GM12878 (cell line): ENCODE data around the gene FBLN1. TPM values are rescaled to one million over a fixed set of nuclear protein-coding genes. Genes with fewer than 3 reads are reported as not detected.

Experiments
- ATAC-seq: fragments of 200-7000 bp; cut with Tn5 transposase; 3 replicates; pipeline ENCODE4 v1.9.1; 2020; ENCODE audit warnings: mild to moderate bottlenecking, moderate library complexity
- BruUV-seq: library from RNA; stranded (reverse); fragments of 400-500 nt; replicated peaks from 2 replicates; lab custom pipeline; 2021; lab: Mats Ljungman, UMichigan
- CTCF ChIA-PET: fragments of 300-600 bp; sonication (Branson Sonifier 250); formaldehyde crosslinking; extraction: SDS; loops from one replicate; lab custom pipeline; 2021; ENCODE audit warnings: inconsistent platforms; lab: Yijun Ruan, JAX
- POLR2A ChIA-PET: fragments of 350-600 bp; formaldehyde crosslinking; extraction: SDS; loops from one replicate; lab custom pipeline; 2021; ENCODE audit warnings: inconsistent platforms; lab: Charles Lee
- RAD21 ChIA-PET: fragments of 300-600 bp; sonication (Branson Sonifier 250); formaldehyde crosslinking; loops from one replicate; lab custom pipeline; 2023; ENCODE audit warnings: antibody characterized with exemption; ENCODE audit not compliant: unreplicated experiment; lab: Charles Lee
- SMC1A ChIA-PET: fragments of 300-600 bp; sonication (Branson Sonifier 250); formaldehyde crosslinking; loops from one replicate; lab custom pipeline; 2023; ENCODE audit not compliant: unreplicated experiment, uncharacterized antibody; lab: Charles Lee
- DNase-seq: peaks from one replicate; pipeline ENCODE4 v3.0.0-alpha.2; 2011; ENCODE audit warnings: low read depth, low spot score
- FAIRE-seq: peaks from 3 replicates; lab custom pipeline; 2011; peaks lifted over from hg19 to GRCh38; lab: Jason Lieb, UNC
- H2AFZ ChIP-seq: 2 replicates; pipeline ENCODE4 v1.6.0; 2011; ENCODE audit warnings: low read depth, low read length, control low read depth; ENCODE audit not compliant: control insufficient read depth
- H3K27ac ChIP-seq: 2 replicates; pipeline ENCODE4 v1.5.1; 2011; ENCODE audit warnings: control low read depth; ENCODE audit not compliant: control insufficient read depth, insufficient read depth
- H3K27me3 ChIP-seq, 2 experiments: replicated peaks in 1 of 2; 2 replicates each; pipeline versions ENCODE4 v1.6.0 to v1.6.1; 2011; ENCODE audit warnings: low read length in 1 of 2; ENCODE audit not compliant: control insufficient read depth in 2 of 2, insufficient read depth in 2 of 2
- H3K36me3 ChIP-seq, 2 experiments: 2 replicates each; pipeline ENCODE4 v1.5.1; 2011; ENCODE audit warnings: low read length in 1 of 2; ENCODE audit not compliant: control insufficient read depth in 2 of 2, insufficient read depth in 2 of 2
- H3K4me1 ChIP-seq: 2 replicates; pipeline ENCODE4 v1.6.1; 2011; ENCODE audit warnings: mild to moderate bottlenecking, low read length, moderate library complexity, mixed read lengths; ENCODE audit not compliant: control insufficient read depth, insufficient read depth
- H3K4me2 ChIP-seq: 2 replicates; pipeline ENCODE4 v1.6.0; 2011; ENCODE audit warnings: control low read depth; ENCODE audit not compliant: control insufficient read depth, insufficient read depth
- H3K4me3 ChIP-seq: fragments of 200-600 bp; sonication (generic); 2 replicates; pipeline ENCODE4 v1.5.1; 2016
- H3K79me2 ChIP-seq: 2 replicates; pipeline ENCODE4 v1.6.0; 2011; ENCODE audit warnings: low read length; ENCODE audit not compliant: control insufficient read depth, insufficient read depth
- H3K9ac ChIP-seq: 2 replicates; pipeline ENCODE4 v1.8.0; 2011; ENCODE audit warnings: low read length, control low read depth, mixed read lengths; ENCODE audit not compliant: control insufficient read depth, insufficient read depth
- H3K9me3 ChIP-seq: replicated peaks from 3 replicates; pipeline ENCODE4 v1.5.1; 2011; ENCODE audit warnings: mild to moderate bottlenecking, low read length; ENCODE audit not compliant: control insufficient read depth, insufficient read depth
- H4K20me1 ChIP-seq: 2 replicates; pipeline ENCODE4 v1.6.0; 2011; ENCODE audit not compliant: control insufficient read depth, insufficient read depth
- CBX5 ChIP-seq: sonication (generic); IDR thresholded peaks from 2 replicates; pipeline ENCODE4 v1.6.1; 2016; ENCODE audit warnings: low read depth, moderate library complexity, mild to moderate bottlenecking, inconsistent platforms
- NFYA ChIP-seq: IDR thresholded peaks from 2 replicates; pipeline ENCODE4 v1.6.1; 2011; ENCODE audit warnings: low read depth, mild to moderate bottlenecking, low read length, improper control_type of control experiment, borderline replicate concordance
- TCF3 ChIP-seq: IDR thresholded peaks from 2 replicates; pipeline ENCODE4 v1.6.1; 2012; ENCODE audit warnings: low read depth, mild to moderate bottlenecking, low read length, borderline replicate concordance; ENCODE audit not compliant: insufficient read depth
- ZBTB4 ChIP-seq: fragments of 450-650 bp; formaldehyde crosslinking; IDR thresholded peaks from 2 replicates; pipeline ENCODE4 v1.4.0; 2022; ENCODE audit warnings: mild to moderate bottlenecking, moderate library complexity
- ZBTB40 ChIP-seq: fragments of 450-650 bp; IDR thresholded peaks from 2 replicates; pipeline ENCODE4 v1.6.1; 2016; ENCODE audit warnings: mild to moderate bottlenecking, moderate library complexity, borderline replicate concordance
- WGBS: methylation state at CpG from one replicate; pipeline ENCODE4 v1.1.6; 2016; ENCODE audit warnings: low lambda C conversion rate; ENCODE audit not compliant: insufficient replicate concordance, insufficient coverage; ENCODE audit errors: missing lambda C conversion rate; 5-methylcytosine and 5-hydroxymethylcytosine counted together
- in situ Hi-C: fragments of 300-500 bp; cut with MboI; formaldehyde crosslinking; loops from 9 replicates; pipeline ENCODE4 v1.14.3; 2018; ENCODE audit warnings: mixed read lengths
- intact Hi-C: fragments of 100-400 bp; cut with micrococcal nuclease; formaldehyde crosslinking; loops from one replicate; pipeline ENCODE4 v1.14.2; 2022; ENCODE audit not compliant: unreplicated experiment
- polyA plus RNA-seq, 11 experiments: library from polyadenylated mRNA; depleted of rRNA in 4 of 11; unstranded in 6 of 11; stranded (reverse) in 5 of 11; fragments of >200 nt; fragmentation: Nextera tagmentation in 4 of 11; fragmentation: Illumina TruSeq in 1 of 11; extraction: Ambion mirVana in 4 of 11; extraction: Trizol in 1 of 11; gene quantifications; 1 replicate in 1 of 11; 2 replicates in 10 of 11; pipeline versions ENCODE4 v1.2.1 to v1.2.3, GENCODE V29; 2011 to 2016; ENCODE audit warnings: inconsistent platforms in 2 of 11, missing spikeins in 2 of 11, low read depth in 1 of 11
- total RNA-seq, 4 experiments: library from RNA; depleted of rRNA in 3 of 4; stranded (reverse); fragments of >200 nt in 3 of 4; fragmentation: Illumina TruSeq in 1 of 4; extraction: Trizol in 1 of 4; gene quantifications; 2 replicates each; pipeline versions ENCODE4 v1.2.1 to v1.2.3, GENCODE V29; 2013 to 2021

FBLN1 gene
- total and polyA plus RNA-seq, 10 of the 15 experiments (the other 5 are each of a cell fraction or from before 2014, with no cell fraction given), result 0.20 to 0.51 TPM; not detected in 8

GRCh38 chr22:45598596-45599217 is 96.0 kb downstream of the FBLN1 start:
- H3K9me3 ChIP-seq, result no peaks in the 10 kb centered on the region
- no peak overlapping the region for H3K27ac ChIP-seq
- H3K4me1 ChIP-seq, result no peaks in the 10 kb centered on the region
- in situ Hi-C loops (no loop called here), intact Hi-C loops (no loop called here)
- TF ChIP-seq CBX5 (no peak), ZBTB4 (no peak), TCF3 (no peak), ZBTB40 (no peak), NFYA (no peak)
- no peak overlapping the region for H2AFZ ChIP-seq
- no peaks in the 10 kb centered on the region for H3K79me2 ChIP-seq
- DNase-seq (no peak), FAIRE-seq (no peak), ATAC-seq (no peak)
- no peak overlapping the region for H3K9ac ChIP-seq
- ChIA-PET SMC1A (no interaction called here), RAD21 (no interaction called here), CTCF (no interaction called here), POLR2A (no interaction called here)
- 16% methylated on average over 15 of the region's 15 CpGs for WGBS
- no TSS peak for BruUV-seq
- 0 out of 4 replicates have a peak, but pooled peaks cover 0 to 2% of the 10 kb centered on the region in 2 experiments for H3K27me3 ChIP-seq
- no peaks in the 10 kb centered on the region; the same call in 1 of the 2 replicates for H4K20me1 ChIP-seq
- no peak overlapping the region for H3K4me2 ChIP-seq
- H3K36me3 ChIP-seq, result no peaks in the 10 kb centered on the region
- H3K4me3 ChIP-seq, result no peak overlapping the region
